Activated CD4-positive, alpha-beta T cell treated with anti-CD3 and anti-CD28 coated beads for 4 hours (primary cell): ENCODE results near the gene DIAPH3.
"Not testable (repeated sequence)": the region's sequence is repeated elsewhere in the genome, so short reads cannot be mapped to it uniquely, and the experiment has no call there.

Source experiments
- DNase-seq, 2 donors: peaks; one replicate each; pipeline ENCODE4 v3.0.0-alpha.2; 2020

Gene DIAPH3

GRCh38 chr13:60094385-60095088 is 69.2 kb downstream of the DIAPH3 start:
- DNase-seq = no peak

DNA sequence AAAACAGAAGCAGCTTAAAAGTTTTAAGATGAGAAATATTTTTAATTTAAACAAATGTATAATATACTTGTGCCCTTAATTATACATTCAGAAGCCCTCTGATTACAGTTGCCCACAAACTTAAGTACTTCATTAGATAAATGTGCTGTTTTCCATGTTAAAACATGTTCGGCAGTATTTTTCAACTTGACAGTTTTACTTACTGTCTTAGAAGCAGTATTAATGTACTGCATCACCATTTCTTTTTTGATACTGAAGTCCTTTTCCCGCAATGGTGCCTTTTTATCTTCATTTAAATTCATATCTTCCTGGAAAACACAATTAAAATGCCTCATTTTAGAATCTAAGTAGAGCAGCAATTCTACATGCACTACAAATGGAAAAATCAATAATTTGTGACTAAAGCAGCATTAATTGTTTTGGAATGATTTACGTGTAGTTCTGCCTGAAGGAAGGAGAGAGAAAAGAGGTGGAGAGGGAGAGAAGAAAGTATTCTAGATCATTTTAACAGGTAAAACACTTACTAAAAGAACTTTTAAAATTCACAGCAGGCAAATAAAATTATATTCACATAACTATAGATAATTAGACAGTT is 70.2 kb downstream of the DIAPH3 start:
- no peak for DNase-seq

DNA sequence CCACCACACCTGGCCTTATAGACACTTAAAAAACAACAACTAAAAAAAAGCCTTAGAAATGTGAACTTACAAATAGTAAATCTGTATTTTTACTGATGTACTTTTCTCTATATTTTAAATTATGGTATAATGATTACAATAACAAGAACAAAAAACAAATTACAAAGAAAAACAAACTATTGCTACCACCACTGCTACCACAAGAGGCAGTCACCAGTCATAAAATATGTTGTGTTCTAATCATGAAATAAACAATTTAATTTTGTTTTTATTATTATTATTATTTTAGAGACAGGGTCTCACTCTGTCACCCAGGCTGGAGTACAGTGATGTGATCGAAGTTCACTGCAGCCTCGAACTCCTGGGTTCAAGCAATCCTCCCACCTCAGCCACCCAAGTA is 72.2 kb downstream of the DIAPH3 start:
- DNase-seq = no peak

DNA sequence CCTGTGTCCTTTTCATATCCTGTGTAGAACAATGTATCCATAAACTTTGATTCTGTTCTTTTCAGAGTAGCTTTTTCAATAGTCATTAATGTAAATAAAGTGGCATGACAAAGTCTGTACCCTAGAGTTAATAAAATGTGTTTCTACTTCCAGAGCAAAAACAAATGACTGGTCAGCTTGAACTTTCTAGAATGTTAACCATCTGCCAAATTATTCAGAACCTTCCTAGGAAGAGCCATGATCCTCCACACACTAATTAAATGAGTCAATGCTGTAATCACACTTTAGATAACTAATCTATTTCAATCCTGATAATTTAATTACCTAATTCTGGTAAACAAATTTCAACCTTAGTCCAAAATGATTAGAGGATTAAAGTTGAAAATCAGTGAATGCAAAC is 73.2 kb downstream of the DIAPH3 start:
- DNase-seq = no peak

GRCh38 chr13:60083780-60084179 is 79.9 kb downstream of the DIAPH3 start:
- DNase-seq = not testable (repeated sequence)

DNA sequence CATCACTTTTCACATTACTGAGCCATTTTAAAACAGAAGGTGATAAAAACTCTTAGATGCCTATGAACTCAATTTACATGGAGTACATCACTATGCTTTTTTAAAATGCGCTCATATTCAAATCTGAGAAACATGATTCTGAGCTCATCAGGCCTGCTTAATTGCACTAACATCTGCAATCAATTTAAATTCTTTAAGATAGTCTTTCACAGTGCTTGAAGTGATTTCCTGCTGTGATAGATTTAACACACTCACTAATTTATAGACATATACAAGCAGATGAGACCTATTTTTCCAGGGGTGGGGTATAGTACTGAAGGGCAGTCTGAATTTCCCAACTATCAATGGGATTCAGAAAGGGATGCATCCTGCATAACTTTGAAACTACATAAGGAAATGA is 82.9 kb downstream of the DIAPH3 start:
- no peak for DNase-seq

DNA sequence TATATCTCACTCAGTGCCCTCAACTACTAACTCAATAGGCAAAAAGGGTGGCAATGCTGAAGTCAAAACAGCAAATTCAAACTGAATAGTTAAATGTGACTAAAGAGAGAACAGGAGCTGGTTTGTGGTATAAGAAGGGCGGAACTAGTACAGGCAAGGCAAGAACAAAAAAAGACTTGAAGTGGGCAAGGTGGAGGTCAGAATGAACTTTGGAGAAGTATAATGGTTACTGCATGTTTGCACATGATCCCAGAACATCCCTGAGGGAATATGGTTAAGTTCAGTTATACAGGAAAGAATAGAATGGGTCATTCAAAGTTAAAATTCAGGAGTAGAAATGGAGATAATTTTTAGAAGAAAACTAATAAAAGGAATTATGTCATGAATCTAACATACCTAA is 85.5 kb downstream of the DIAPH3 start:
- DNase-seq = no peak

- DNase-seq = no peak
These were observed 87.9 kb downstream of the DIAPH3 start for GRCh38 chr13:60075850-60076249.

DNA sequence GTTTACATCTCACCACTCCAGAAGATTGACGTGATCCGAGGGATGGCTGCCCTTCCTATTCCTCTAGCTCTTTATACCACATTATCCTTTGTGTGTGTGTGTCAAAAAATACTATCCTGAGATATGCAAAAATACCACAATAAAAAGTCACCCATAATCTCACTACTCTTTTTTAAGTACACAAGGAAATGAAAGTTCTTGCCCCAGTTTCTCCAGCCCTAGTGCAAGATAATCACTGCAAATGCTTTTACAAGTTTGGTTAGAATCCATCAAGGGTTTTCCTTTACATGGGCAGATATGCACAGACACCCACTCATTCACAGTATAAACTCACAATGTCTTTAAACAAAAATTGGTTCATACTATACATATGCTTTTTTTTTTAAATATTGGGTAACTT is 89.3 kb downstream of the DIAPH3 start:
- DNase-seq = no peak

- no peak for DNase-seq
These were observed 97.5 kb downstream of the DIAPH3 start for GRCh38 chr13:60066226-60066625.

DNA sequence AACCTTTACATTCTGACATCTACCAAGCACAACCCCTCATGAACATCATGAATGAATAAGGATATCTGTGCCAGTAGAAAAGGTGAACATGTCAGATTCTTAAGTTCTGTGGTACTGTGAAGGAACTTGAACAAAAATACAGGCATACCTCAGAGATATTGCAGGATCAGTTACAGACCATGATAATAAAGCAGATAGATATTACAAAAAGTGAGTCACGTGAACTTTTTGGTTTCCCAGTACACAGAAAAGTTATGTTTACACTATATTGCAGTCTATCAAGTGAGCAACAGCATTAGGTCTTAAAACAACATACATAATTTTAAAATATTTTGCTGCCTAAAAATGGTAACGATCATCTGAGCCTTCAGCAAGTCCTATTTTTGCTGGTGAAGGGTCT is 101.2 kb downstream of the DIAPH3 start:
- no peak for DNase-seq

DNA sequence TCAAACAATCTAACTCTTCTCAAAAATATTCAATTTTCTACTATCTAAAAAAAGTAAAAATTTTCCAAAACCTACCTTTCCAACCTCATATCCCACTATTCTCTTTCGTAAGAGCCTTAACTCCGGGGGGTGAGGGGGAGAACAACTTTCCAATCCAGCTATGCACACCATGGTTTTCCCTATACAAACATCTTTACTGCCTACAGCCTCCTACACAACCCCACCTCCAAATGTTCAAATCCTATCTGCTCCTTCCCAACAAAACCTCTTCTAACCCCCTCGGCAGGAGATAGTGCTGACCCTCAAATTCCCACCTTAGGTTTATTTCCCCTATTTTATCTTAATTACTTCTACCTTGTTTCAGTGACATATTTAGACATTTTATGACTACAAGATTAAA is 102.0 kb downstream of the DIAPH3 start:
- DNase-seq = no peak

- no peak for DNase-seq
These were observed 111.9 kb downstream of the DIAPH3 start for GRCh38 chr13:60051754-60052285.

DNA sequence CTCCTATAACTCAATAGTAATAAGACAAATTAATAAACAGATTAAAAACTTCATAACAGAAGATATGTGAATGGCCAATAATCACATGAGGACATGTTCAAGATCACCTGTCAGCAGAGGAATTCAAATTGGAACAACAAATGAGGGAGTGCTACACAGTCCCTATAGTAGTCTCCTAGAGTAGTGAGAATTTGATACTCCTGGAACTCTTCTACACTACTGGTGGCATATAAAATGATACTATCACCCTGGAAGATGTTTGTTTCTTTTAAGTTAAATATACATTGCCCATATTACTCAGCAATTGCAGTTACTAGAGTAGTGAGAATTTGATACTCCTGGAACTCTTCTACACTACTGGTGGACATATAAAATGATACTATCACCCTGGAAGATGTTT is 115.4 kb downstream of the DIAPH3 start:
- DNase-seq = not testable (repeated sequence)

DNA sequence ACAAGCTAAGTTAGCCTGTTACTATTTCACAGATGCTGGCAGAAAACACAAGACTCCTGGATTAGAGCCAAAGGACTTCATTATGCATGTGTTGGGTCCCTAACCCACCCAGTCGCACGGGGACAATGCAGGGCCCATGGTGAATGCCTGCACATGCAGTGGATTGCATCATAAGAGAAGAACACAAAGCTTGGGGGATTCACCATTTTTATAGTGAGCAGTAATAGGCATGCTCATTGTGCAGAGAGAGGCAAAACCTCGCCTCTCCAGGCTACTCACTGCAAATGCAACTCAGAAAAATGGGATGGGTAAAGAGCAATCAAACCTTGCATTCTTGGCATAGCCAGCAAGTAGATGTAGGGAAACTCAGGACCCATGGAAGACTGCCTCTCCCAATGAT is 115.8 kb downstream of the DIAPH3 start:
- no peak for DNase-seq

GRCh38 chr13:60044321-60044720 is 119.4 kb downstream of the DIAPH3 start:
- DNase-seq = no peak

- no peak for DNase-seq
These were observed 120.5 kb downstream of the DIAPH3 start for GRCh38 chr13:60043262-60043661.

- DNase-seq = not testable (repeated sequence)
These were observed 123.1 kb downstream of the DIAPH3 start for GRCh38 chr13:60040668-60041067.

DNA sequence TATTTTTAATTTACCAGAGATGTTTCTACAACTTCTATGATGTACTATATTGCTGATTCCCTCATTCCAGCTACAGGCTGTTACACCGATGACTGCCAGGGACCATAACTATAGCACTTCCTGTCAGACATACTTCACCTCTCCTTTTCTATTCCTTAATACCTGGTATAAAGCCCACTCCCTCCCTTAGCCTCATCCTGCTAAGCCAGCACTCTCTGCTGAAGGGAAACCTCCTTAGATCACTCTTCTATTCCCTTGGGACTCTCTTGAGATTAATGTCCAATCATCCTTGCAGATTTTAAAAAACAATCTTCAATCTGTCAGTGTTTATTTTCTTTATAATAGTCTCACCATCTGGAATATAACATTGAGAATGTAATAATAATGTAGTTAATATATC is 127.9 kb downstream of the DIAPH3 start:
- no peak for DNase-seq

DNA sequence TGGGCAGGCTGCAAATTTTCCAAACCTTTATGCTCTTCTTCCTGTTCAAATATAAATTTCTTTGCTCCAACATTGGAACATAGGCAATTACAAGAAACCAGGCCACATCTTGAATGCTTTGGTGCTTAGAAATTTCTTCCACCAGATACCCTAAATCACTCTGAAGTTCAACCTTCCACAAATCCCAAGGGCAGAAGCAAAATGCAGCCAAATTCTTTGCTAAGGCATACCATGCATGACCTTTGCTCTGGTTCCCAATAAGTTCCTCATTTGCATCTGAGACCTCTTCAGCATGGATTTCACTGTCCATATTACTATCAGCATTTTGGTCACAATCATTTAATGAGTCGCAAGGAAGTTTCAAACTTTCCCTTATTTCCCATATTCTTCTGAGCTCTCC is 130.9 kb downstream of the DIAPH3 start:
- no peak for DNase-seq

DNA sequence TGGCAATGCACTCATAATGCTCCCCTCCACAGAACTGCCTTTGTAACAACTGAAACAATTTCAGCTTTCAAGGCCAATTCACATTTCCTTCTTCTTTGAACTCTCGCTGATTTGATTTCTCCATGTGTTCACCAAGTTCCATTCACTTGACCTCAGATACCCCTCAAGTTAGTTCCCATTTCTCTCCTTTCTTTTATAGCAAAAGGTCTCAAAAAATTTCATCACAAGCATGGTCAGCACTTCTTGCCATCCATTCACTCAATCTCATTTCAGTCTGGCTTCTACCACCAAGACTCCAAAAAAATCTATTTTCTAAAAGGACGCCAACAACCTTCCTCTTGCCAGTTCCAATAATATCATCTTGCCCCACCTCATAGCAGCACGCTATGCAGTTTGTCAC is 135.7 kb downstream of the DIAPH3 start:
- no peak for DNase-seq

- no peak for DNase-seq
These were observed 137.4 kb downstream of the DIAPH3 start for GRCh38 chr13:60026286-60026685.

- DNase-seq = no peak
These were observed 143.4 kb downstream of the DIAPH3 start for GRCh38 chr13:60020288-60020687.

GRCh38 chr13:60019119-60019993 is 144.4 kb downstream of the DIAPH3 start:
- DNase-seq = no peak
